Measurements from ENCODE around the gene CLCN3.
"Not testable (repeated sequence)": the region's sequence is repeated elsewhere in the genome, so short reads cannot be mapped to it uniquely, and the experiment has no call there.

CLCN3 gene

DNA sequence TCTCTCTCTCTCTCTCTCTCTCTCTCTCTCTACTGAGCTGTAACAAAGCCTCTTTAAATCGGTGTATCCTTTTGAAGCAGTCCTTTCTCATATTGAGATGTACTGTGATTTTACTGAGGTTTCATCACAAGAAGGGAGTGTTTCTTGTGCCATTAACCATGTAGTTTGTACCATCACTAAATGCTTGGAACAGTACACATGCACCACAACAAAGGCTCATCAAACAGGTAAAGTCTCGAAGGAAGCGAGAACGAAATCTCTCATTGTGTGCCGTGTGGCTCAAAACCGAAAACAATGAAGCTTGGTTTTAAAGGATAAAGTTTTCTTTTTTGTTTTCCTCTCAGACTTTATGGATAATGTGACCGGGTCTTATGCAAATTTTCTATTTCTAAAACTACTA, 100.2 kb downstream of the CLCN3 start:
- no peak for DNase-seq

DNA sequence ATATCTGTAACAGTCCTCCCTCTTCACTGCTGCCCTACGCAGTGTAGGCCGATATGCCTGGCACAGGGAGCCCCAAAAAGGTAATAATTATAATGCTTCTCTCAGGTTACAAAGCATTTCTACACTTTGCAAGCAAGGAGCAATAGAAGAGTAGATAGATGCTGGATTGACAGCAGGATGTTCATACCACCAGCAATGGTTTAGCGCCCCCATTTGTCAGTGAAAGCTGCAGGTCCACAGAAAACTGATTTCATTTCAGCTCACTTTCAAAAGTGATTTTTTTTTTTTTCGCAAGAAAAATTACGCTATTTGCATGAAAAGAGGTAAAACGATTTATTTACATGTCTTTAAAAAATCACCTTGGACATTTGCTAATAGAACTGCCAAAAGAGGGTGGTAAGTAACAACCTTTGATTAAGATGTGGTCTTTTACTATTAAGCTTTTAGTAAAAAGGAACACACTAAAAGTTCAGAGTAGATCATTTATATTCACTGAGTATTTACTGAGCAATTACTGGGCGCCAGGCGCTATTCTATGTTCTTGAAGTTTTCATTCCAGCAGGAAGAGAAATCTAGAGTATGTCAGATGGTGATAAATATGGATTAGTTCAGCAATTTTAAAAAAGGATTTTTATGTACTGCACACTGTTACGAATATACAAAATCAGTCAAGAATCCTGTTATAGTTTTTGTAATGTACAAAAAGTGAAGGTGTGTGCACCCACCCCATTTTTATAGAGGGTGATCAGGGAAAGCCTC, 103.0 kb downstream of the CLCN3 start:
- DNase-seq: no peak

DNA sequence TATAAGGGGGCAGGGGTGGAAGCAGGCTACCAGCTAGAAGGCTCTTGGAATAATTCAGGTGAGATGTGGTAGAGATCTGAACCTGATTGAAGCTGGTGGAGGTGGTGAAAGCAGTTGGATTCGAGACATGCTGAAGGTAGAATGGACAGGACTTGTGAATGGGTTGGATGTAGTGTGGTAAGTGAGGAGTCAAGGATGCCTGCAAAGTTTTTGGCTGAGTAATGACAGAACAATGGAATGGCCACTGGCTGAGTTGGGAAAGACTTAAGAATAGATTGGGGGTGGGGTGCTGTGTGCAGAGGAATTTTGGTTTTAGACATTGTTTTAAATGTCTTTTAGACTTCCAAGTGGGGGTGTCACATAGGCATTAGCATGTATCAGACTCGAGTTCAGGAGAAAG, 103.9 kb downstream of the CLCN3 start:
- no peak for DNase-seq

DNA sequence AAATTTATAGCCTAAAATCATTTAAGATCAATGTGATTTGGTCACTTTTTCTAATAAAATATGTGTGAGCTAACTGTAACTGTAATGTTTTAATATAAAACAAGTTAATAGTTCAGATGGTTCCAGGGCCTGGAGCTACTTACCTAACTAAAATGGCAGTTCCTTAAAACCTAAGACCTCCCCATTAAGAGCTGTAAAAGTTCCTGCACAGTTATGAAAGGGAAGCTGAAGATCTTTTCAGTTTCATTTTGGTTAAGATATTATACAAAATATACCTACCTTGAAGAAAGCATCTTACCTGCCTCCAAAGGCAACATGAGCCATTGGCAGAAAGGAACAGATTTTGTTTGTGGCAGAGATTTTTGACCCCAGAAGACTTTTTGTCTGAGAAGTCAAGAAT, 107.2 kb downstream of the CLCN3 start:
- DNase-seq: no peak

DNA sequence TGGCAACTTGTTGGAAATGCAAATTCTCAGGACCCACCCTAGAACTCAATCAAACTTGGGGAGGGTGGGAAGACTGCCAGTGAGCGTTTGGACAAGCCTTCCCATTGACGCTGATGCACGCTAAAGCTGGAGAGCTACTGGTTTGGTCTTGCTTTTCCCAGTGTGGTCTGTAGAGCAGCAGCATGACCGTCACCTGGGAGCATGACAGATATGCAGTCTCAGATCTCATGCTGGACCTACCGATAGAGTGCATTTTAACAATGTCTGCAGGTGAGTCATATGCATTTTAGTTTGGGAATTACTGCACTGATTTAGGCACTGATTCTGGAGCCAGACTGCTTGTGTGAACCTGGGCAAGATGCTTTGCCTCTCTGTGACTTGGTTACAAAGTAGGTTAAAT, 110.2 kb downstream of the CLCN3 start:
- no peak for DNase-seq

DNA sequence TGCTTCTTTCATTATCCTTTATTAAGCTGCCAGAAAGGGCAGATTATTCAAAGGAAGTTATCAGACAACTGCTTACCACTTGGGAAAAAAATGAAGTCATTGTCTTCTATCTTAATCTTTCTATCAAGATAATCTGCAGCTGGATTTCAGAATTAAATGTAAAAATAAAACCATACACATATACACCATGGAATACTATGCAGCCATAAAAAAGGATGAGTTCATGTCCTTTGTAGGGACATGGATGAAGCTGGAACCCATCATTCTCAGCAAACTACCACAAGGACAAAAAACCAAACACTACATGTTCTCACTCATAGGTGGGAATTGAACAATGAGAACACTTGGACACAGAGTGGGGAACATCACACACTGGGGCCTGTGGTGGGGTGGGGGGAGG, 118.2 kb downstream of the CLCN3 start:
- DNase-seq: not testable (repeated sequence)

DNA sequence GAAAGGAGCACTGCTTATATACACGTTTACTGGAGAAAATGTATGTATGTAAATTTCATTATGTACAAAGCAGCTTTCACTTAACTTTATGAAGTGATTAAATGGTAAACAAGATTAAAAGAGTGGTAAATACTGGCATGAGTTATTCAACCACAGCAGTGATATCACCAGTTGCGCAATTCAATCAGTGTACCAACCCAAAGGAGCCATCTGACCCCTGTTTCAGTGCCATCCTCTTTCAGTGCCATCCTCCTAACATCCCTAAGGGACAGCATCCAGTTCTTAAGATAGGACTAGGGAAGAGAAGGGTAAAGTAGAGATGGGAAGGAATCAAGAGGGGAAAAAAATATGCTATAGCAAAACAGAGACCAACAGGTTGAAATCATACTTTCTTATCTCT, 121.2 kb downstream of the CLCN3 start:
- no peak for DNase-seq

DNA sequence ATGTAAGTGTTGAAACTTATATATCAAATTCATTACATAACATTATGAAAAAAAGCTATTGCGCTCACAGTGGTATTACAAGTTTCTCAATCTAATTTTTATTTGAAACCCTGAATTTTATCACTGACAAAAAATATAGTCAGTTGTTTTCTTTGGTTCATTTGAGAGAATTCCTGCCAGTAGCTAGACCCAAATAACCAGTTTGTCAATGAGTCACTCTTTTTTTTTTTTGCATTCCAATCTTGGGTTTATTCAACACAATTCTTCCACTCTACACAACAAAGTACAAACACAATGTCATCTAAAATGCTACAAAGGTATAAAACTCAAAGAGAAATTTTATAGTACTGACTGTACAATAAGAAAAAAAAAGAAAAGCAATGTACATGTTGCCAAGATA, 124.2 kb downstream of the CLCN3 start:
- no peak for DNase-seq

DNA sequence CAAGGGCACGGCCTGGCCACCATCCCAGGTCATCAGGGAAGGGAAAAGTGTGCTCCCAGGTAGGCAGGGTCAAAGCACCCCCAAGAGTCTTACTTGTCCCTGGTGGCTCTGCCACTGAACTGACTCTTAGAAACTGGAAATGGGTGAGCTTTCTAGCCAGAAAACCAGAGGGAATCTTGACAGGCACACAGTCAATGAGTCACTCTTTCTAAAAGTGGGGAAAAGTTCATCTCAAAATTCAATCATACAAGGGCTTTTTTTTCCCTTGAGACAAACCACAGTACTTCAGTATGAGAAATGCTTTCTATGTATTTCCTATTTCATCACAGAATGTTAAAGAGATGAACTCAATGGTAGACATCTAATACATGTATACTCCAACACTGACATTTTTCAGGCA, 124.9 kb downstream of the CLCN3 start:
- no peak for DNase-seq

DNA sequence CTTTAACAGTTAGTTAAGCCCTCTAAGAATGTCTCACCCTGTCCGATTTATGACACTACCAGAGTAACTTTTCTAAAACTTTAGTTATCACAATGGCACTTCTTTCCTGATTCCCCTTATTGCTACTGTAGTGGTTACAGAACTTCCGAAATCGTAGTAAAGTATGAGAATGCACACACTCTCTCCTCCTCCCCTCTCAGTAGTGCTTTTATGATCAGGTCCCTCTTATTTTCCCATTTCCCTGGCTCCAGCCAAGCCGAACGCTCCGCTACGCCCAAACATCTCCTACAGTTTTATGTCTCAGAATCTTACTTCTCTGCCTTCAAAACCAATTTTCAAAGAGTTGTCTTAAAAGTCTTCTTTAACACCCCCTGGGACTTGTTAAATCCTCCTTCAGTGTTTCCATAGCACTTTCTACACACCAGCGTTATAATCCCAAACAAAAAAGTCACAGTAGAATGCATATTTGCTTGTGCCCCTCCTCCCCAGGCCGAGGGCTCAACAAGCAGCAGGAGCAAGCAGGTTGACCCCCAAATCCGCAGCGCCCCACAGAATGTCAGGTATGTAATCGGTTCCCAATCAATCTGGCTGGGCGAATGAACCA, 136.7 kb downstream of the CLCN3 start:
- no peak for DNase-seq

DNA sequence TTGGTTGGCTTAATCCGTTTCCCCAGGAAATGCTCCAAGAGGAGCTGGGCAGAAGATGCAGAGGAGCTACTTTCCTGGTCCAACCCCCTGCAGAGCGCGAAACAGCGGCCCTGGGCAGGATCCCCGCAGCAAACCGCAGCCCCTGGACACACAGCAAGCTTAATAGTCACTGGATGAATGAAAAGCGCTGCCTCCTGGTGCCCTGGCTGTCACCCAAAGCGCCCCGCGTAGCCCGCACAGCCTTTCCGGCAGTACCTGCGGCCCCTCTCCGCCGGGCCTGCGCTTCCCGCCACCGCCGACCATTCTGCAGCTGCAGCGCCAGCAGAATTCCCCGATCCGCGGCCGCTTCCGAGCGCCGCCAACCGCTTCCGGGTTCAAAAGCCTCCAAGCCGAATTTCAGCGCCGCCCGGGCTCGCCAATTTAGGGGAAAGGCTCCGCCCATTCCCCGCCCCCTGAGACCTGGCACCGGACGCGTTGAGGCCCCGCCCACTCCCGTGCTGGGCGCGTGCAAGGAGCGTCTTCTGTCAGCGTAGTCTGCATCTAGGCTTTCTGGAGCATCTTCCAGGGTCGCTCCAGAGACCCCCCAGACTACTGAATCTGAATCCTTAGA, 137.3 kb downstream of the CLCN3 start, which contains the start of gene HPF1:
Gene HPF1 (minus strand): TSS at position 370 of the 610 bp plus-strand sequence. CDS start 67 bp downstream, at position 303.
- DNase-seq: peak; percentile 96

DNA sequence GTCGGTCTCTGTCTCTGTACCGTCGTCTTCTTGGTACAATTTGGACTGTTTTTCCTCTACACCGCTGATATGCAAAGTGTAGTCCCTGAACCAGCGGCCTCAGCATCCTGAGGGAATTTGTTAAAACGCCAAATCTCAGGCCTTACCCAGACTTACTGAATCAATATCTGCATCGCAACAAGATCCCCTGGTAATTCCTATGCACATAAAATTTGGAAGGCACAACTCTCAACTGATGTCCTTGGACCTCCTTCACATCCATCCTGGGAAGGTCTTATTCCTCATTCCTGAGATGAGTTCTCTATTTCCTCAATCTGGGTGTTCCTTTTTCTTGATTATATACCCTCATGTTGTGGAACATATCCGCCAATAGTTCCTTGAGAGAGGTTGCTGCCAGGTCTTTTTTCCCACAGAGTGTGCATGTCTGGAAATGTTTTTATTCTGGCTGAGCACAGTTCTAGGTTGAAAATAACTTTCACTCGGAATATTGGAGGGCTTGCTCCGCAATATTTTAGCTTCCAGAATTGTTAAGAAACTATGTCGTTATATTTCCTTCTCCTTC, 138.1 kb downstream of the CLCN3 start:
- DNase-seq: no peak

DNA sequence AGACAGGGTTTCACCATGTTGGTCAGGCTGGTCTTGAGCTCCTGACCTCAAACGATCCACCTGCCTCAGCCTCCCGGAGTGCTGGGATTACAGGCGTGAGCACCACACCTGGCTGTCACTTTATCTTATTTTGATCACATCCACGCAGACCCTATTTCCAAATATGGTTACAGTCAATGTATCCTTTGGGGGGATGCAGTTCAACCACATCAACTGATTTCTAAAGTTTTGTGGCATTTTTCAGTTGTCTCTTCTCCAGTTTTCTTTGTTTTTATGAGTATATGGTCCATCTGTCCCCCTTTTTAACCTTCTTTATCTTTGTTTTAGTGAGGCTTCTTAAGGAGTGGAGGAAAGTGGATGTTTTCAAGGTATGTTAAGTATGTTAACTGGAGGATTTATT, 141.5 kb downstream of the CLCN3 start:
- no peak for DNase-seq

DNA sequence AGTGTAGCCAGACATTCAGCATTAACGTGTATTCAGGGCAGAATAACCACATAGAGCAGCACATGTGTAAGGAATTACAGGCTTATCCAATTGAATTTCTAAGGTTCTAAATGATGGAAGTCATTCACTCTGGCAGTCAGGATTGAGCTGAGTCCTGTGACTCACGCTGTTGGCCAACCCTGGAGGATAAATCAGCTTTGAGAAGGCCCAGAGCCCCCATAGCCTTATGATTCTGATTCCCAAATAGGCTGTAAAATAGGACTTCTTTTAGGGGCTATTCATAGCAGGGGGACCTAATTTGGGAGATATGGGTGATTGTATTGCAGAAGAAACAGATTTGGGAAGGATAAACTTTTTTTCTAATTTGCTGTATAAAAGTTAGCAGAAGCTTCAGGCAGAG, 145.5 kb downstream of the CLCN3 start:
- no peak for DNase-seq

DNA sequence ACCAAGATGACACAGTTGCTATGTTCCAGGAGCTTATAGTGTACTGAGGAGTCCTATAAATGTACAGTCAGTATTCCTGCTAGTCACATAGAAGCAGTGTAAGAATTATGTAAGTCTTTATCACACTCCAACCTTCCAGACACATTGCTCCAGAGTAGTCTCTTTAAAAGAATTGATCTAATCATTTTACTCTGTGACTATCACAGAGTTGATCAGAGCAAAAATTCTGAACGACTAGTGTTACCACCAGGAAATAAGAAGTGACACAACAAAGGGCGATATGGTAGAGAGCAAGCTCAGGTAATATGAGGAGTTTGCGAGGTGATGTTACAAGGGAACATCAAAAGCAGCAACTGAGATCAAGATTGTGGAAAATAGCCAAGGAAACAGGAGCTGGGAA, 146.4 kb downstream of the CLCN3 start:
- DNase-seq: no peak

DNA sequence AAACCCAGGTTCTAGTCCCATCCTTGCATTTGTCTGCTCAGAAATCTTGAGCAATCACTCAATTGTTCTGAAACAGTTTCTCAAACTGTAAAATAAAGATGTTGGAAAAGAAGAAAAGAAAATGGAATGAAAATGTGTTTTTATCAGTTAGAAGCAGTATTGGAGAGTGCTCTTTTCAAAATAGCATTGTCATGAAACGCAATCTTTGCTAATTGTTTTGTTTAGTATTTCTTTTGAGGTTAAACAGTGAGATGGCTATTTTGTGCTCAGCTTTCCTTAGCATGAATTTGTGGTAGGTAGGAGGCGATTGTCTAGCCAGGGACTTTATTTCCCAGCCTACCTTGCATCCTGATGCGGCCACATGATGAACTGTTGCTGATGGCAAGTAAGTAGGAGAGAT, 148.0 kb downstream of the CLCN3 start:
- no peak for DNase-seq

DNA sequence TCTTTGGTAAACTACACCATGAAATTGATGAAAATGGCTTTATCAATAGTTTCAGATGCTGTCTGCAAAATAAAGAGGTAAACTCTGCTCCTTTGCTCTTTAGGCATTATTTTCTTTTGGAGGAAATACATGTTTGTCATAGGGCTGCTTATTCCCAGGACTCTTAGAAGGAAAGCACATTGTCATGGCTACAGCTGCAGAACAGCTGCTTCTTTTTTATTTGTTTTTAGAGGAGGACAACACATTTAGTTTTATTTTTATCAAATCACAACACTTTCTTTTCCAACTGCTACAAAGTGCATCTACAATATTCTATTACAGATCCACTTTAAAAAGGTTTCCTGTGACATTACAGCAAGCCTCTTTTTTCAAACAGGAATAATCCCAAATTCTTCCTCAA, 150.0 kb downstream of the CLCN3 start:
- DNase-seq: no peak

DNA sequence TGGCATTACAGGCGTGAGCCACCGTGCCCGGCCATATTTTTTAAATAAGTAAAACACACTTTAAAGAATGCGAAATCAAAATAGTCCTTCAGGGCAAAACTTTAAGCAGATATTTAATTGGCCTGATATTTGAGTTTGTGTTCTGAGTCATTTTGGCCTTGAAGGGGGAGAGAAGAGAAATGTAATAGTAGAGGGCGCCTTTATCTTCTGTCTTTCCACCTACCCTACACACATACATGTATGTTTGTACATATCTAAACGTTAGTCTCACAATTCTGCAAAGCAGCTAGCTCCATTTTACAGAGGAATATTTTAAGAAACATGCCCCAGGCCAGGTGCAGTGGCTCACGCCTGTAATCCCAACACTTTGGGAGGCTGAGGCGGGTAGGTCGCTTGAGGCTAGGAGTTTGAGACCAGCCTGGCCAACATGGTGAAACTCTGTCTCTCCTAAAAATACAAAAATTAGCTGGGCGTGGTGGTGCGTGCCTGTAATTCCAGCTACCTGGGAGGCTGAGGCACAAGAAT, 151.2 kb downstream of the CLCN3 start:
- DNase-seq: not testable (repeated sequence)

All from activated CD8-positive, alpha-beta memory T cell treated with anti-CD3 and anti-CD28 coated beads, Interleukin-2, amount 50 U/mL, for 48 hours (primary cell).